GM21367 (cell line): Measurements from ENCODE around the gene WNT5B.

ENCODE experiments used
- ATAC-seq: cut with Tn5 transposase; IDR thresholded peaks from one replicate; pipeline ENCODE4 v1.9.1; 2021; ENCODE audit not compliant: unreplicated experiment

WNT5B gene

GRCh38 chr12:1629338-1630132 lies 504 bp downstream of the WNT5B start:
- no peak for ATAC-seq

- no peak for ATAC-seq
These were observed 1.2 kb downstream of the WNT5B start for GRCh38 chr12:1630133-1630826.

- no peak for ATAC-seq
These were observed 2.0 kb downstream of the WNT5B start for GRCh38 chr12:1630827-1631591.

- ATAC-seq: no peak
These were observed 3.7 kb downstream of the WNT5B start for GRCh38 chr12:1632702-1633101.

GRCh38 chr12:1633459-1633858 lies 4.4 kb downstream of the WNT5B start:
- ATAC-seq: no peak

- ATAC-seq: no peak
These were observed 5.1 kb downstream of the WNT5B start for GRCh38 chr12:1634149-1634548.

- ATAC-seq: no peak
These were observed 5.7 kb downstream of the WNT5B start for GRCh38 chr12:1634590-1635191.

- no peak for ATAC-seq
These were observed 6.5 kb downstream of the WNT5B start for GRCh38 chr12:1635301-1636095.

- no peak for ATAC-seq
These were observed 9.2 kb downstream of the WNT5B start for GRCh38 chr12:1638203-1638602.

- ATAC-seq: no peak
These were observed 10.5 kb downstream of the WNT5B start for GRCh38 chr12:1639538-1639937.

- no peak for ATAC-seq
These were observed 11.6 kb downstream of the WNT5B start for GRCh38 chr12:1640328-1641234.

GRCh38 chr12:1642513-1642912 lies 13.5 kb downstream of the WNT5B start:
- ATAC-seq: no peak

- no peak for ATAC-seq
These were observed 14.0 kb downstream of the WNT5B start for GRCh38 chr12:1643043-1643442.

- no peak for ATAC-seq
These were observed 15.0 kb downstream of the WNT5B start for GRCh38 chr12:1643905-1644533.

GRCh38 chr12:1644534-1645438 lies 15.8 kb downstream of the WNT5B start:
- ATAC-seq: no peak

GRCh38 chr12:1645819-1646218 lies 16.8 kb downstream of the WNT5B start:
- no peak for ATAC-seq

- no peak for ATAC-seq
These were observed 17.7 kb downstream of the WNT5B start for GRCh38 chr12:1646569-1647284.
